ENCODE data around the gene MEX3A.
"Not testable (repeated sequence)": the region's sequence is repeated elsewhere in the genome, so short reads cannot be mapped to it uniquely, and the experiment has no call there.

The MEX3A gene

GRCh38 chr1:156076609-156077429 lies 5.4 kb downstream of the MEX3A start:
- peak in 1 of 2 donors; percentile 28 for DNase-seq

- DNase-seq = no peak
Measured at GRCh38 chr1:156075775-156076204, 6.5 kb downstream of the MEX3A start.

GRCh38 chr1:156075162-156075561 lies 7.1 kb downstream of the MEX3A start:
- no peak for DNase-seq

- no peak for DNase-seq
Measured at GRCh38 chr1:156074661-156075060, 7.6 kb downstream of the MEX3A start.

- no peak for DNase-seq
Measured at GRCh38 chr1:156073740-156074139, 8.5 kb downstream of the MEX3A start.

GRCh38 chr1:156073110-156073687 lies 9.1 kb downstream of the MEX3A start:
- DNase-seq = no peak

GRCh38 chr1:156072251-156072650 lies 10.0 kb downstream of the MEX3A start:
- no peak for DNase-seq

GRCh38 chr1:156071332-156071816 lies 10.9 kb downstream of the MEX3A start:
- not testable (repeated sequence) for DNase-seq

GRCh38 chr1:156070548-156070947 lies 11.7 kb downstream of the MEX3A start:
- DNase-seq = no peak

GRCh38 chr1:156069490-156070455 lies 12.5 kb downstream of the MEX3A start:
- peak in 1 of 2 donors; percentile 29 for DNase-seq

- DNase-seq = no peak
Measured at GRCh38 chr1:156067262-156067661, 15.0 kb downstream of the MEX3A start.

- DNase-seq = no peak
Measured at GRCh38 chr1:156065871-156066270, 16.4 kb downstream of the MEX3A start.

- no peak for DNase-seq
Measured at GRCh38 chr1:156065212-156065611, 17.1 kb downstream of the MEX3A start.

- DNase-seq = no peak
Measured at GRCh38 chr1:156064615-156065014, 17.6 kb downstream of the MEX3A start.

GRCh38 chr1:156063997-156064285 lies 18.3 kb downstream of the MEX3A start:
- no peak for DNase-seq

GRCh38 chr1:156062189-156062588 lies 20.1 kb downstream of the MEX3A start:
- no peak for DNase-seq

GRCh38 chr1:156060937-156061636 lies 21.2 kb downstream of the MEX3A start, which contains the start of gene RAB25:
Gene RAB25 (plus strand): TSS chr1:156061160. CDS start chr1:156061401, 241 bp downstream.
- no peak for DNase-seq

- no peak for DNase-seq
Measured at GRCh38 chr1:156056326-156056849, 25.9 kb downstream of the MEX3A start.

- DNase-seq = peak; percentile 53 to 68
Measured at GRCh38 chr1:156055281-156056048, 26.8 kb downstream of the MEX3A start.

GRCh38 chr1:156054500-156055280 lies 27.6 kb downstream of the MEX3A start, which contains the start of gene LAMTOR2:
Gene LAMTOR2 (plus strand): TSS chr1:156054782. CDS start chr1:156054890, 108 bp downstream.
- DNase-seq = peak; percentile 98

Data from inflammatory macrophage (primary cell).